ENCODE measurements around the gene BLM. TPM values are rescaled to one million over a fixed set of nuclear protein-coding genes. Genes with fewer than 3 reads are reported as not detected.
"Not testable (repeated sequence)": the region's sequence is repeated elsewhere in the genome, so short reads cannot be mapped to it uniquely, and the experiment has no call there.

The BLM gene
- total RNA-seq, 1 experiment from 2014 or later = 41.3 TPM

GRCh38 chr15:90845201-90845949 is 128.2 kb downstream of the BLM start:
- H3K9me3 Mint-ChIP-seq = no peaks in the 10 kb centered on the region
- no peak overlapping the region for H3T11ph ChIP-seq (ENCODE audit: low read length)
- no peak overlapping the region for H3K56ac ChIP-seq (ENCODE audit: insufficient read length, low read depth, low read length)
- no peaks in the 10 kb centered on the region for H3K27me3 ChIP-seq (ENCODE audit: insufficient read depth, low read length)
- TF ChIP-seq CTCF (conservative IDR thresholded peaks at IDR 0.05) = no peak
- no peaks in the 10 kb centered on the region for H4K20me1 ChIP-seq (ENCODE audit: control insufficient read depth, insufficient read depth, insufficient read length)
- no peak for DNase-seq
- no peak overlapping the region; the same call in 1 of the 2 replicates for H3K14ac ChIP-seq (ENCODE audit: insufficient read depth, low read length)
- H2BK120ac ChIP-seq (ENCODE audit: low read depth, low read length, poor library complexity, severe bottlenecking) = no peak overlapping the region
- no peak overlapping the region for H3K18ac ChIP-seq (ENCODE audit: insufficient read length, low read depth, low read length)
- H3K27ac ChIP-seq (ENCODE audit: insufficient read length, low read depth, low read length) = no peak overlapping the region
- no peaks in the 10 kb centered on the region for H3K79me1 ChIP-seq (ENCODE audit: insufficient read depth, low read depth, low read length, poor library complexity, severe bottlenecking)
- H2BK15ac ChIP-seq (ENCODE audit: low read depth, low read length) = no peak overlapping the region
- H3K36me3 Mint-ChIP-seq (ENCODE audit: insufficient read depth in 1 of 3, low read depth in 3 of 3) = no peaks in the 10 kb centered on the region
- no peak overlapping the region for H4K8ac ChIP-seq (replicated peaks; ENCODE audit: insufficient read length, low read depth, low read length)
- WGBS (ENCODE audit: extremely low coverage, insufficient read length, low lambda C conversion rate) = no CpG with 5 or more reads among the region's 9 CpGs
- H3K4ac ChIP-seq (ENCODE audit: low read depth, low read length) = no peak overlapping the region
- no peak overlapping the region for H4K5ac ChIP-seq (ENCODE audit: insufficient read length, low read depth, low read length)
- no peak overlapping the region for H4K91ac ChIP-seq (ENCODE audit: insufficient read length, low read depth, low read length)
- H3K79me2 ChIP-seq (ENCODE audit: insufficient read depth, low read length) = no peaks in the 10 kb centered on the region
- H2AFZ ChIP-seq (ENCODE audit: low read length) = no peak overlapping the region
- peaks cover 2% of the 10 kb centered on the region; the same call in 1 of the 2 replicates for H3K27me3 Mint-ChIP-seq (ENCODE audit: low read depth)
- no peaks in the 10 kb centered on the region for H3K9me3 ChIP-seq (ENCODE audit: control insufficient read depth, low read depth, low read length)
- no peak overlapping the region for H2BK5ac ChIP-seq (ENCODE audit: insufficient read length, low read length)
- no peak overlapping the region for H2BK12ac ChIP-seq (ENCODE audit: insufficient read length, low read depth, low read length)
- H3K23me2 ChIP-seq (ENCODE audit: insufficient read length, low read depth, low read length, poor library complexity, severe bottlenecking) = no peaks in the 10 kb centered on the region
- no peak overlapping the region for H3K27ac Mint-ChIP-seq
- no peak overlapping the region for H2BK20ac ChIP-seq (ENCODE audit: low read depth, low read length, poor library complexity, severe bottlenecking)
- no peak overlapping the region for H3K23ac ChIP-seq (ENCODE audit: insufficient read length, low read depth, low read length)
- H3K4me2 ChIP-seq (ENCODE audit: insufficient read depth, insufficient read length, low read length) = no peak overlapping the region
- H2AK5ac ChIP-seq (ENCODE audit: insufficient read length, low read length) = no peak overlapping the region
- peaks cover 8 to 9% of the 10 kb centered on the region in 2 experiments for H3K4me1 Mint-ChIP-seq
- H3K4me3 Mint-ChIP-seq = no peak overlapping the region; a peak in 1 of 5 replicates
- no peak overlapping the region for H3K9ac ChIP-seq (ENCODE audit: extremely low read depth, insufficient read length, low read length)
- peaks cover 5% of the 10 kb centered on the region; the same call in 1 of the 2 replicates for H3K4me1 ChIP-seq (ENCODE audit: insufficient read depth, low read length)

GRCh38 chr15:90849424-90849823 is 132.3 kb downstream of the BLM start:
- not testable (repeated sequence) for H3K27ac ChIP-seq (ENCODE audit: insufficient read length, low read depth, low read length); H3K79me2 ChIP-seq (ENCODE audit: insufficient read depth, low read length); H3K27ac Mint-ChIP-seq; DNase-seq; H4K20me1 ChIP-seq (ENCODE audit: control insufficient read depth, insufficient read depth, insufficient read length); H3K27me3 Mint-ChIP-seq (ENCODE audit: low read depth); H3K9me3 Mint-ChIP-seq; H2BK5ac ChIP-seq (ENCODE audit: insufficient read length, low read length); H2AFZ ChIP-seq (ENCODE audit: low read length); H3K23me2 ChIP-seq (ENCODE audit: insufficient read length, low read depth, low read length, poor library complexity, severe bottlenecking); H3K4me1 ChIP-seq (ENCODE audit: insufficient read depth, low read length); H2BK12ac ChIP-seq (ENCODE audit: insufficient read length, low read depth, low read length); H3T11ph ChIP-seq (ENCODE audit: low read length); H3K4me1 Mint-ChIP-seq; H2BK120ac ChIP-seq (ENCODE audit: low read depth, low read length, poor library complexity, severe bottlenecking); H2BK20ac ChIP-seq (ENCODE audit: low read depth, low read length, poor library complexity, severe bottlenecking); H3K9me3 ChIP-seq (ENCODE audit: control insufficient read depth, low read depth, low read length); H3K4me3 Mint-ChIP-seq; H3K4me2 ChIP-seq (ENCODE audit: insufficient read depth, insufficient read length, low read length); H2BK15ac ChIP-seq (ENCODE audit: low read depth, low read length); H3K56ac ChIP-seq (ENCODE audit: insufficient read length, low read depth, low read length); H2AK5ac ChIP-seq (ENCODE audit: insufficient read length, low read length); H3K23ac ChIP-seq (ENCODE audit: insufficient read length, low read depth, low read length); H3K4ac ChIP-seq (ENCODE audit: low read depth, low read length); H3K27me3 ChIP-seq (ENCODE audit: insufficient read depth, low read length); H4K8ac ChIP-seq (replicated peaks; ENCODE audit: insufficient read length, low read depth, low read length); H3K36me3 Mint-ChIP-seq (ENCODE audit: insufficient read depth in 1 of 3, low read depth in 3 of 3); H4K5ac ChIP-seq (ENCODE audit: insufficient read length, low read depth, low read length); H4K91ac ChIP-seq (ENCODE audit: insufficient read length, low read depth, low read length); H3K9ac ChIP-seq (ENCODE audit: extremely low read depth, insufficient read length, low read length); H3K79me1 ChIP-seq (ENCODE audit: insufficient read depth, low read depth, low read length, poor library complexity, severe bottlenecking); H3K18ac ChIP-seq (ENCODE audit: insufficient read length, low read depth, low read length); H3K14ac ChIP-seq (ENCODE audit: insufficient read depth, low read length)
- no CpG with 5 or more reads among the region's 1 CpG for WGBS (ENCODE audit: extremely low coverage, insufficient read length, low lambda C conversion rate)

All from H9 (cell line).